ENCODE results near the gene ARHGAP24. TPM values are rescaled to one million over a fixed set of nuclear protein-coding genes. Genes with fewer than 3 reads are reported as not detected.
"Not testable (repeated sequence)": the region's sequence is repeated elsewhere in the genome, so short reads cannot be mapped to it uniquely, and the experiment has no call there.

ARHGAP24 gene
- total RNA-seq, 3 donors from 2014 or later, result 20.6 to 60.2 (median 37.2) TPM

DNA sequence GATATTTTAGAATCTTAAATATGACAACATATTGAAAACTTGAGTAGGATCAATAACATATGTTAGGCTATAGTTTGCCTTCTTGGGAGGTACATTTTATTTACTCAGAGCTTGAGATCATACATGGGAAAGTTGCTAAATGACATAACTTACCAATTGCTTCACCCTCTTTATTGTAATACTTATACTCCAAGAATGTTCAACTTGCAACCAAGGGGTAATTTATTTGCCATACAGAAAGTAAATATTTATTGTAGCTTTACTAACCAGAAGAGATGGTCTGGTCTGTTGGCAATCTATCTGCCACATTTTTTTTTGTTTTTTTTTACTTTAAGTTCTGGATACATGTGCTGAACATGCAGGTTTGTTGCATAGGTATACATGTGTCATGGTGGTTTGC is 426.6 kb downstream of the ARHGAP24 start:
- no peak for DNase-seq (ENCODE audit: low spot score in 2 of 2)
- TF ChIP-seq POLR2A (IDR thresholded peaks at IDR 0.05) (no peak), POLR2AphosphoS5 (IDR thresholded peaks at IDR 0.05) (no peak)
- TF ChIP-seq, protein P1, sequence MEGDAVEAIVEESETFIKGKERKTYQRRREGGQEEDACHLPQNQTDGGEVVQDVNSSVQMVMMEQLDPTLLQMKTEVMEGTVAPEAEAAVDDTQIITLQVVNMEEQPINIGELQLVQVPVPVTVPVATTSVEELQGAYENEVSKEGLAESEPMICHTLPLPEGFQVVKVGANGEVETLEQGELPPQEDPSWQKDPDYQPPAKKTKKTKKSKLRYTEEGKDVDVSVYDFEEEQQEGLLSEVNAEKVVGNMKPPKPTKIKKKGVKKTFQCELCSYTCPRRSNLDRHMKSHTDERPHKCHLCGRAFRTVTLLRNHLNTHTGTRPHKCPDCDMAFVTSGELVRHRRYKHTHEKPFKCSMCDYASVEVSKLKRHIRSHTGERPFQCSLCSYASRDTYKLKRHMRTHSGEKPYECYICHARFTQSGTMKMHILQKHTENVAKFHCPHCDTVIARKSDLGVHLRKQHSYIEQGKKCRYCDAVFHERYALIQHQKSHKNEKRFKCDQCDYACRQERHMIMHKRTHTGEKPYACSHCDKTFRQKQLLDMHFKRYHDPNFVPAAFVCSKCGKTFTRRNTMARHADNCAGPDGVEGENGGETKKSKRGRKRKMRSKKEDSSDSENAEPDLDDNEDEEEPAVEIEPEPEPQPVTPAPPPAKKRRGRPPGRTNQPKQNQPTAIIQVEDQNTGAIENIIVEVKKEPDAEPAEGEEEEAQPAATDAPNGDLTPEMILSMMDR (IDR thresholded peaks at IDR 0.05), result no peak
- Histone ChIP-seq H3K4me3 (no peak overlapping the region), H3K27ac (no peak overlapping the region), H3K27me3 (no peaks in the 10 kb centered on the region), H3K36me3 (no peaks in the 10 kb centered on the region), H3K9me3 (no peaks in the 10 kb centered on the region), H3K4me1 (no peaks in the 10 kb centered on the region)
- intact Hi-C loops (cut with DNase I; ENCODE audit: low total_unique reads), result no loop called here

GRCh38 chr4:85902647-85903046 is 427.7 kb downstream of the ARHGAP24 start:
- H3K9me3 ChIP-seq; DNase-seq (ENCODE audit: low spot score in 2 of 2); intact Hi-C loops (cut with DNase I; ENCODE audit: low total_unique reads); H3K27me3 ChIP-seq; H3K4me3 ChIP-seq; H3K27ac ChIP-seq; H3K4me1 ChIP-seq; H3K36me3 ChIP-seq: not testable (repeated sequence)

DNA sequence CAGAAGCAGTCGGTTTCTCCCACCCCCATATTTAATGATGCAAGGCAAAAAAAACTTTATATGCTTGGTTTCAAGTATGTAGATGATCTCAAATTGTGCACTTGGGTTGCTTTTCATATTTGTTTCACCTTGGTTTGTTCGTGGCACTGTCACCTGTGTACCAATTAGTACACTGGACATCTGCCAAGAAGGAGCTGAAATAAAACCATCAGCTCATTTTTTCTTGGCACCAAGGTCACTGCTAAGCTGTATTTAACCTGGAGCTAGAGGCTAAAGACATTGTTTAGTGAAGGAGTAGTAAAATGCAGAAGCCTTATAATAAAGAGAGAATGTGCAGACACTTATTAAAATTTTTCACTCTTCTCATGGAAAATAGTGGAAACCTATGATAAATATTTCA is 430.8 kb downstream of the ARHGAP24 start:
- H3K36me3 ChIP-seq, result no peaks in the 10 kb centered on the region
- H3K27ac ChIP-seq, result no peak overlapping the region
- no peak overlapping the region for H3K4me3 ChIP-seq
- no peak for DNase-seq (ENCODE audit: low spot score in 2 of 2)
- H3K9me3 ChIP-seq, result no peaks in the 10 kb centered on the region
- TF ChIP-seq POLR2AphosphoS5 (IDR thresholded peaks at IDR 0.05), result no peak
- TF ChIP-seq, protein P1 (IDR thresholded peaks at IDR 0.05), result no peak
- TF ChIP-seq POLR2A (IDR thresholded peaks at IDR 0.05), result no peak
- H3K27me3 ChIP-seq, result no peaks in the 10 kb centered on the region
- H3K4me1 ChIP-seq, result no peaks in the 10 kb centered on the region
- intact Hi-C loops (cut with DNase I; ENCODE audit: low total_unique reads), result no loop called here

DNA sequence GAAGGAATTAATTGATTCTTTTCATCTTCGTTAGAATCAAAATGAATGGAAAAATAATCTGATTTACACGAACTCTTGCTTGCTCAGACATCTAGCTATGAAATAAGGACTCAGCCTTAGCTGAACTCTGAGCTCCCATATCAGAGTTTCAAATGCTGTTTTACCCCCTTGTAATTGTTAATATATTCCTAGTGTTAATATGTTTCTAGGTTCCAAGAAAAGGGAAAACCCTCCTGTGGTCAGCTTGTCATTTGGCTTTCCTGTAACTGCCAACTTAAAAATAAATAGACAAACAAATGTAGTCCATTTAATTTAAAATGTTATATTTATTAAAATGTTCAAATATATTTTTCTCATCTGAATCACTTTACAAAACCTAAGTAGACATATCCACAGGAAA is 432.1 kb downstream of the ARHGAP24 start:
- H3K4me3 ChIP-seq, result no peak overlapping the region
- intact Hi-C loops (cut with DNase I; ENCODE audit: low total_unique reads), result no loop called here
- DNase-seq (ENCODE audit: low spot score in 2 of 2), result no peak

DNA sequence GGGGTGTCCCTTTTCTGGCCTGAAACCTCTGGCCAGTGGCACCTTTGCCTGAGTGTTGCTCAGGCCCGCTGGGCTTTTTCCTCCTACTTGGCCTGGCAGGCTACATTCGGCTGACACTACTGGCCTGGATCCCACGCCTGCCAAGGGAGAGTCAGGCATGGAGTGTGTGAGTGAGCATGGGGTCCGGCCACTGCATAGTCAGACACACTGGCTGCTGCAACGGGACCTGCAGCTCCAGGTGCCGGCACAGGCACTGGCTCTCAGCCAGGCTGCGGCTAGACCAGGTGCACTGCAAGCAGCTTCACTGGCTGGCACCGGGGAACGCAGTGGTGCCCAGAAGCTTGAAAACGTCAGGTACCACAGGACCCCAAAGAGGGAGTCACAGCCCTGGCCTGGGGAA is 434.9 kb downstream of the ARHGAP24 start:
- H3K4me1 ChIP-seq, result no peaks in the 10 kb centered on the region
- no peak overlapping the region for H3K27ac ChIP-seq
- no peaks in the 10 kb centered on the region for H3K27me3 ChIP-seq
- no peak overlapping the region for H3K4me3 ChIP-seq
- H3K36me3 ChIP-seq, result no peaks in the 10 kb centered on the region
- H3K9me3 ChIP-seq, result no peaks in the 10 kb centered on the region
- intact Hi-C loops (cut with DNase I; ENCODE audit: low total_unique reads), result no loop called here
- TF ChIP-seq POLR2A (IDR thresholded peaks at IDR 0.05) (no peak), POLR2AphosphoS5 (IDR thresholded peaks at IDR 0.05) (no peak)
- TF ChIP-seq, protein P1 (IDR thresholded peaks at IDR 0.05), result no peak
- no peak for DNase-seq (ENCODE audit: low spot score in 2 of 2)

More for the DNA sequence above, 432.1 kb downstream of the ARHGAP24 start:
- H3K4me1 ChIP-seq, result no peaks in the 10 kb centered on the region
- H3K9me3 ChIP-seq, result no peaks in the 10 kb centered on the region
- TF ChIP-seq POLR2A (IDR thresholded peaks at IDR 0.05) (no peak), POLR2AphosphoS5 (IDR thresholded peaks at IDR 0.05) (no peak)
- TF ChIP-seq, protein P1 (IDR thresholded peaks at IDR 0.05), result no peak
- no peaks in the 10 kb centered on the region for H3K27me3 ChIP-seq
- H3K36me3 ChIP-seq, result no peaks in the 10 kb centered on the region
- no peak overlapping the region for H3K27ac ChIP-seq

- Histone ChIP-seq H3K27ac (no peak overlapping the region), H3K36me3 (no peaks in the 10 kb centered on the region), H3K4me3 (no peak overlapping the region), H3K4me1 (no peaks in the 10 kb centered on the region), H3K27me3 (no peaks in the 10 kb centered on the region), H3K9me3 (no peaks in the 10 kb centered on the region)
- DNase-seq (ENCODE audit: low spot score in 2 of 2), result no peak
- intact Hi-C loops (cut with DNase I; ENCODE audit: low total_unique reads), result no loop called here
- TF ChIP-seq POLR2A (IDR thresholded peaks at IDR 0.05) (no peak), POLR2AphosphoS5 (IDR thresholded peaks at IDR 0.05) (no peak)
- TF ChIP-seq, protein P1 (IDR thresholded peaks at IDR 0.05), result no peak
These were observed 436.0 kb downstream of the ARHGAP24 start for GRCh38 chr4:85910985-85911384.

All from breast epithelium (tissue), 4 donors.